ENCODE data around the gene NLRP10.

NLRP10 gene

GRCh38 chr11:7931168-7931567 lies 34.1 kb downstream of the NLRP10 start, which contains the start of gene OR10A6:
Gene OR10A6 (minus strand): TSS chr11:7931268. CDS start chr11:7928662, 2,606 bp downstream.
- no peak within 1 kb of the TSS for H3K27ac ChIP-seq
- no peak for TF ChIP-seq CTCF (IDR thresholded peaks at IDR 0.05)
- TF ChIP-seq ZFX (IDR thresholded peaks at IDR 0.05; ENCODE audit: borderline replicate concordance): no peak

GRCh38 chr11:7927635-7928034 lies 37.6 kb downstream of the NLRP10 start:
- no peak for TF ChIP-seq CTCF (IDR thresholded peaks at IDR 0.05)
- TF ChIP-seq ZFX (IDR thresholded peaks at IDR 0.05; ENCODE audit: borderline replicate concordance): no peak
- H3K27ac ChIP-seq: no peak overlapping the region

GRCh38 chr11:7924536-7924935 lies 40.7 kb downstream of the NLRP10 start:
- TF ChIP-seq CTCF (IDR thresholded peaks at IDR 0.05) (no peak), ZFX (IDR thresholded peaks at IDR 0.05; ENCODE audit: borderline replicate concordance) (no peak)
- no peak overlapping the region for H3K27ac ChIP-seq

GRCh38 chr11:7918141-7918540 lies 47.1 kb downstream of the NLRP10 start:
- TF ChIP-seq CTCF (IDR thresholded peaks at IDR 0.05): no peak
- TF ChIP-seq ZFX (IDR thresholded peaks at IDR 0.05; ENCODE audit: borderline replicate concordance): no peak
- H3K27ac ChIP-seq: no peak overlapping the region
